GOT3 (cell line): ENCODE data around the gene GDF9.
"Not testable (repeated sequence)": the region's sequence is repeated elsewhere in the genome, so short reads cannot be mapped to it uniquely, and the experiment has no call there.

Experiments used
- DNase-seq: peaks from one replicate; lab custom pipeline; 2025; ENCODE audit warnings: mixed read lengths; lab: John Stamatoyannopoulos, UW

Gene GDF9

DNA sequence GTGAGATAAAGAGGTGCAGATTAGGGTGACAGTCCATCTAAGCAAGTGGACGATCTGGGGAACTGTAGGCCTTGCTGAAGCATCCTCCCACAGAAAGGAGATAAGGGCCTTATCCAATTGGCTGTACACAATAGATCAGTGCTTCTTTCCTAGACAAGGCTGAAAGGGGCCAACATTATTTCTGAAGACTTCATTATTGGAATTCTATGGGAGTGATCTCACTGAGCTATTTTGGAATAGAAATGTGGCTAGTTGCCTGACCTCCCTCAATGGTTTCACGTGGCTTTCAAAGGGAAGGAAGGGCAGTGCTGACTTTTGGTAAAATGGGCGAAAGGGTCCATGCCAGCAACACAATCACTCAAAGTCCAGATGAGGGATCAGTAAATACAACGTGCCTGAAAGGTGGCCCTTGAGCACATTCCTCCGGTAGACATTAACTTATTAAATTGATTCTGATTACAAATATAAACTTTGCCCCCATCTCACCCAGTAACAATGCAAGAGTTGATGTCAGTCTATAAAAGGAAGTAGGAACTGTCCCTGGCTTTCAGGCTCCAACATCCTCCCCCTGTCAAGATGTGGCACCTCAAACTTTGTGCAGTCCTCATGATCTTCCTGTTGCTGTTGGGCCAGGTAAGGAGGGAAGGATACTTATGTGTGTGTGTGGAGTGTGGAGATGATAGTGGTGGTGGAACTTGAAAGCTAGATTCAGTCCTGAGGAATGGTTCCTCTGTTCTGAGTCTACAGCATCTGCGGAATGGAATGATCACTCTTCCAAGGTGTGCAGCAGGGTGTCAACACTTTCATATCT, 7.1 kb upstream of the GDF9 start, which contains the start of gene LEAP2:
LEAP2 (plus strand) TSS at position 550 of the 811 bp plus-strand sequence; CDS start at position 577, 27 bp downstream.
- no peak for DNase-seq

DNA sequence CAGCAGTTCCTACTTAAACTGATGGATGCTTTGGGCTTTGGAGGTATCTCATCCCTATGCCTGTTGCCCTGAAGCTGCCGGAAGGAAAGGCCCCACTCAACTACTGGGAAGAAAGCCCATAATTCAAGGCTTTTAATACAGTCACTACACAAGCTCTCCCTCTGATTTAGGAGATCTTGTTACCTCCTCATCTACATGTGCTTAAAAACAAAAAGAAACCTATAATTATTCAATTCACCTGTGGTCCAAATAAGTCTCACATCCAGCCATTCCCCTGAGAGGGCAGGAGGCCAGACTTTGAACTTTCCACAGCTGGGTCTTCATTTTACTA, 6.5 kb upstream of the GDF9 start:
- DNase-seq, result no peak

DNA sequence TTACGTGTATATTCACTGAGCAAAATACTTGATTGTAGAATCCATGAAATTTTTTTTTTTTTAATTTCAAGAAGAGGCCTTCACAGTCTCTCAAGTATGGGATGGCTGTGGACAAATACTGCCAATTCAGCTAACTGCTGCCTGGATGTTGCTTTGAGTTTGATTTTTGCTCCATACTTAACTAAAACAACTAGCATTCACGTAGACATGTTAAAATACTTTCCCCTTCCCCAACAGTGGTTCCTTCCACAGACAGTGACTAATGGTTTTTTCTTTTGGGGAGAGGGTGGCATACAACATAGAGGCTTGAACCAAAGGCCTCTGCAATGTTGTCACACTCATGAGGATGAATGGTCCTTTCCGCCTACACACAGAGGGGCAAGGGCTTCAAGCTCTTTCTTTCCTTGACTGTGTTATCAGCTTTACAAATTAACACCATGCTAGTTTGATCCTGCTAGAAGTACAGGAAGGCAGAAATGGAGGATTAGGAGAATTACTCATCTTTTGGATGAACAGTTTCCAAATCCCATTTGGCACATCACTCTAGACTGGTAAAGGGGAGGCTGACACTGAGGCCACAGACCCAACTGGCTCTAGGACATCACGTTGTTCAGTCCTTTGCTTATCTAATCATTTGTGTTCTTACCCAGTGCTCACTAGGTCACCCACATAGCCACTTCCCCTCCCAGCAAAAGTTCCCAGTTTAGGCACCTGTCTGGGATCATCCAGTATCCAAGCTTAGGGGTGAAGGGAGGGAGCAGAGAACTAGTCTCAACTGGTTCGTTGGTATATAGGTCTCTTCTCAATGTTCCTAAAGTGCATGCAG, 5.4 kb upstream of the GDF9 start:
- DNase-seq, result no peak

DNA sequence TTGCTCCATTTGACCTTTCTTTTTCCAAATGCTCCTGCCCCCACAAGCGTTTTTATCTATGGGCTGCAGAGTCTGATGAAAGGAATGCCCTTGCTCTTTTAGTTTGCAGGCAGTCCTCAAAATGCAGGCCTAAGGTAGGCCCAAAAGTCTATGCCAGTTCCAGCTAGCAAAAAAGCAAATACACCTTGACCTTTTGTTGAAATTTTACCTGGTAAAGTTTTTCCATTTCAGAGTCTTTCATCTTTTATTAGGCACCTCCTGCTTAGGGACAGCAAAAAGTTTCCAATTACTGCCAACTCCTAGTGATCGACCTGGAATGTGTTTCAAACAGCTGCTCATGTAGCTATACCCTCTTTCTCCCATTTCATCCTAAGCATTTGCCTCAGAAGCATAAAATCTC, 4.5 kb upstream of the GDF9 start:
- DNase-seq, result no peak

DNA sequence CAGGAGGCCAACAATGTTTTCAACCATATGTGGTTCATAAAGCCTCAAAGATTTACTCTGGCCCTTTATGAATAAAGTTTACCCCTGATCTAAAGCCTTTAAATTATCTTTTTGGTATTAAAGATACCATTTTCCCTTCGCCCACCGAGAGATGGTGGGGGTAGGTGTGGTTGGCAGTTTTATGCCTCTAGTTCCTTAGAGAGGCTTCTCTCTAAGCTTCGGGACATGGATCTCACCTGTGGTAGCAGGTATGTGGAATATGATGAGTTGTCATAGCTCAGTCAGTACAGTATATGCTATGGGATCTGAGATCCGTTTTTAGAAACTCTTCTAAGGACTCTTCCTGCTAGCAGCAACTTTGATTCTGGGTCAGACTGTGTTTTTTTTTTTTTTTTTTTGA, 2.5 kb upstream of the GDF9 start:
- no peak for DNase-seq

DNA sequence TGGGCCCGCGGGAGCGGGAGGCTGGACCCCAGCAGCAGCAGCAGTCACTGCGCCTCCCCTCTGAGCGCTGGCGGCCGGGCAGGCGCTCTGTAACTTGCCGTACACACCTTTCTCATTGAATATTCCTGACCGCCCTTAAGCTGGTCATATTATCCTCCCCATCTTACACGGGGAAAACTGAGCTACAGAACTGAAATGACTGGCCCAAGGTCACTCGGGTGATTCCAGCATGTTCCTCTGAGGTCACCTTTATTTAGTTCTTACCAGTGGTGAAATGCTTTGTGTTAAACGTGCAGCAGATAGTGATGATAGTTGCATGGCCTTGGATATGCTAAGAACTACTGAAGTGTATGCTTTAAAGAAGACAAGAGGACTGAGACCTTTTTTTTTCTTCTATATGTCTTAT, 780 bp upstream of the GDF9 start:
- no peak for DNase-seq

DNA sequence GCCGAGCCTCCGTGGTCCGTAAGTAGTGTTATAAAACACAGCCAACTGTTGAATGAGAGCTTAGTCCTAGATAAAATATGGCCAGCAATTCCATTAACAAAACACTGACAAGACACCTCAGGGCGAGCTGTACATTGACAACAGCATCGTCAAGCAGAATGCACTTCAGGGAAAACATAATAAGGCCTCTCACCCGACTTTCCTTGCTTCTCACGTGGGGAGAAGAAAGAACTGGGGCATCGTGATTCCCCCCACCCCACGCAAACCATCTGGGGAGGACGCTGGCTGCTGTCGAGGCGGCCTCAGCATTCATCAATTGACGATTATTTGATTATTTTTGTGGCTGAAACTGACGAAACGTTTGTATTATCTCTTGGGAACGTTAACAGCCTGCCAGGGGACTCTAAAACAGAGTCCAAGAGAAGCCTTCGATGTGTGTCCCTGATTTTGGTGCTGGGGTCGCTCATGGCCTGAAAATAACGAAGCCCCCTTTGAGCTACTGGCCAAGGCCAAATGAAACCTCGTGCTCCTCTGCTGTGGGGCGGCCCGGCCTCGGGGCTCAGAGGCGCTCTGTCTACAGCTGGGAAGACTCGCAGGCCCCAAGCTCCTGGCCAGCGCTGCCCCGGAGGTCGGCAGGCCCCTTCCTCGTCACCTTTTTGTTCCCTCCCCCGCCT, 464 bp downstream of the GDF9 start:
- no peak for DNase-seq

DNA sequence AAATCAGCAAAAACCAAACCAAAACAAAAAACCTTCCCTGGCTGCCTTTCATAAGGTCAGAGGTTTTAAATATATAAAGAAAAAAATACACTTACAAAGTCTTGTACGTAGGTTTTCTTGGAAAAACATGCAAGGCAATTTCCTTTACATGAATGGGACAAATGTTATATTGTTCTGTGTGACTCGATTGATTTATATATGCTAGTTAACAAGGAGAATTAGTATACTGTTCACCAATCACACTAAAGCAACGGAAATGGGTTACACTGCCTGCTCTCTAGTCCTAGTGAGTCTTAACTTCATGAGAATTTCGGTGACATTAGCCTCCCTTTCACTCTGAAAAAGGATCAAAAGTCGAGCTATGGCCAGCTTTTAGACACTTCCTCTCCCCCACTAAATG, 5.5 kb downstream of the GDF9 start:
- no peak for DNase-seq

DNA sequence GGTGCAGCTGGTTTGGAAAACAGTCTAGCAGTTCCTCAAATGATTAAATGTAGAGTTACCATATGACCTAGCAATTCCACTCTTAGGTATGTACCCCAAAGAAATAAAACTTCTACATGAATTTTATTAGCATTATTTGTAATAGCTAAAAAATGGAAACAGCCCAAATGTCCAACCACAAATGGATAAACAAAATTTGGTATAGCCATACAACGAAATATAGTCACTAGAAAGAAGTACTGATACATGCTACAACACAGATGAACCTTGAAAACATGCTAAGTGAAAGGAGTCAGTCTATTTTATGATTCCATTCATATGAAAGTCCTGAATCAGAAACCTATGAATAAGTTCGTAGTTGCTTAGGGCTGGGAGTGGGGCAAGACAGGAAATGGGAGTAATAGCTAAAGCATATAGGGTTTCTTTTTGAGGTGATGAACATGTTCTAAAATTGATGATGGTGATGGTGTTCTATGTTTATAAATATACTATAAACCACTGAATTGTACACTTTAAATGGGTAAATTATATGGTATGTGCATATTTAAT, 6.3 kb downstream of the GDF9 start:
- DNase-seq, result no peak

DNA sequence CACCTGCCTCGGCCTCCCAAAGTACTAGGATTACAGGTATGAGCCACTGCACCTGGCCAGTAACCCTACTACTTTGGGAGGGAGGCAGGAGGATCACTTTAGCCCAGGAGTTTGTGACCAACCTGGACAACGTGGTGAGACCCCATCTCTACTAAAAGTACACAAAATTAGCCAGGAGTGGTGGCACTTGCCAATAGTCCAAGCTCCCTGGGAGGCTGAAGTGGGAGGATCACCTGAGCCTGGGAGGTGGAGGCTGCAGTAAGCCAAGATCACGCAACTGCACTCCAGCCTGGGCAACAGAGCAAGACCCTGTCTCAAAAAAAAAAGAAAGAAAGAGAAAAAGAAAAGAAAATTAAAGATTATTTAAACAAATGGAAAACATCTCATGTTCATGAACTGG, 10.3 kb downstream of the GDF9 start:
- DNase-seq, result no peak

DNA sequence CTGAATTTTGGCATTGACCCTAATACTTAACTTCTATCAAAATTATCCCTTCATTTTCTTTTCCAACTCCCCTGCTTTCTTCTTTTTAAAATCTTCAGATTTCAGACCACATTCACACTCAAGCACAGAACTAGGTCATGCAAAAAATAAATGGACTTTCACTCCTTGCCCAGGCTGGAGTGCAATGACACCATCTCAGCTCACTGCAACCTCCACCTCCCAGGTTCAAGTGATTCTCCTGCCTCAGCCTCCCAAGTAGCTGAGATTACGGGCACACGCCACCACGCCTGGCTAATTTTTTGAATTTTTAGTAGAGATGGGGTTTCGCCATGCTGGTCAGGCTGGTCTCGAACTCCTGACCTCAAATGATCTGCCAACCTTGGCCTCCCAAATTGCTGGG, 11.3 kb downstream of the GDF9 start:
- DNase-seq, result not testable (repeated sequence)

DNA sequence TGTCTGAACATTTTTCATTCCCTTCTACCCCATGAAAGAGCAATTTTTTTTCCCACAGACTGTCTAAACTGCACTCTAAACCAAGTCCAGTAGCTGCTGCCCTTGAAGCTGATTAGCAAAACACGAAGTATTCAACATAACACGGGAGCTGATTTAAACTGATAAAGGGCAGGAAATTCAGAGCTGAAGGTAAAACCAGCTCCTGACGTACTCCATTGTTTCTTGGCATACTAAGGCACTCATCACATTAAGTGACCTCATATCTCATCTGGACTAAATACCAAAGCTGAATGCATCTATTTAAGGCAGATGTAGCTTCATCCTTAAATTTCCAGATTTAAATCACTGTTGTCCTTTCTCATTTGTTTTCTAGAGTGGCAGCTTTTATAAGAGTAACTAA, 12.0 kb downstream of the GDF9 start:
- DNase-seq, result no peak

DNA sequence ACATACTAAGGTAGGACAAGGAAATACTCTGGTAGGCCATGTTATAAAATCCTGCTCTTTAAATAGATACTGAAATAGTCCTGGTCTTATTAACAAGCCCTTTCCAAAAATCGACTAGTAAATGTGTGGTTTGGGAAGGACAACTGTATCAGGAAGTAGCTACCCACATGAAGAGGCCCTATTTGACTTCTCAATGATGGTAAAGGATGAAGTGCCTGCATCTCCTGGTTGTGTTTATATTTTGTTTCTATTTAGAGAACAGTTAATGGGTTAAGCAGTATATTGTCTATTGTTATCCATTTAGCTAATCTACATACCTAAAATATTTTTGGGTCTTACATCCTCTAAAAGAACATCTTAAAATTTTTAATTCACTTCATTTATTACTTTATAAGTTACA, 12.5 kb downstream of the GDF9 start:
- DNase-seq, result no peak

DNA sequence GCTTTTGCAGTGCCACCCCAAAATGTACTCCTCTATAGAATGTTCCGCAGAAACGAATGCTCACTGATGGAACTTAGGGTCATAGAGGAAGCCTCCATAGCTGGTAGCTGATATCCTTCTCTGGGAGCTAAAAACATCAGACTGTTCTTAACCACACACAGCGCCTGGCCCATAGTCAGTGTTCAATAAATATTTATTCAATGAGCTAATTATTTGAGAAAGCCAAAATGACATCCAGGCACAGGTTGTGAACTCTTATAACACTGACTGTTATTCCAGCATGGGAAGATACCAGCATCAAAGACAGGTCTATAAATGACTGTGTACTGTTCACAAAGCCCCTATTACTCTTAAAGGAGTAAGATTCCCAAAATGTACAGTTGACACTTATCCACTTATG, 12.9 kb downstream of the GDF9 start:
- no peak for DNase-seq

DNA sequence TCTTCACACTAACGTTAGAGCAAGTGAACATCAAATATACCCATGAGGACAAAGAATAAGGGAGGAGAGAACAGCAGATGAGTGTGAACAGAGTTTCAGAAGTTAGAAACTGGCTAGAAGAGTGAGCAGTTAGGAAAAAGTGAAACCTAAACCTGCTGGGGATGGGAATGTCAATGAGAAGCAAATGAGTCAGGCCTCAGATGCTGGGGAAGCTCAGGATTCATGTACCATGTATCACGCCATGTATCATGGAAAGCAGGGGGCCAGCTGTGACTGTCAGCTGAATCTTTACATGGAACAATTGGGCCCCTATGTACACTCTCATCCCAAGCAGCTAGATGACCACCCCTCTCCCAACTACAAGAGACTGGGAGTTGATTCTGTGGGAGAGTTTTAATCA, 16.2 kb downstream of the GDF9 start:
- DNase-seq, result no peak

DNA sequence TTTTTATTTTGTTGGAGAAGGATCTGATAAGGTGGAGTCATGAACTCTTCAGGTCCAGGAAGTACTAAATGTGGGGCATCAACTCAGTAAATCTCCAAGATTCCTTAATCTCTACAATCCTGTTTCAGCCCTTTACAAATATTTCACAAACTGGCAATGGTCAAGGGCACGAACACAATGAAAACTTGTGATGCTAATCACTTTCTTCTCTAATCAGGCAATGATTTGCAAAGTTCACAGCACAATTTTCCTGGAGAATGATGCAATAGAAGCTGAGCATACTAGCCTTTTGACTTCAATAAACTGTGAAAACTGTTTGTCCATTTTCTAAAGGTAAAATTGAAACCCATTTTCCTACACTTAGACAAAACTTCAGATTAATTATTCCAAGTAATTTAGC, 16.9 kb downstream of the GDF9 start:
- DNase-seq, result no peak

DNA sequence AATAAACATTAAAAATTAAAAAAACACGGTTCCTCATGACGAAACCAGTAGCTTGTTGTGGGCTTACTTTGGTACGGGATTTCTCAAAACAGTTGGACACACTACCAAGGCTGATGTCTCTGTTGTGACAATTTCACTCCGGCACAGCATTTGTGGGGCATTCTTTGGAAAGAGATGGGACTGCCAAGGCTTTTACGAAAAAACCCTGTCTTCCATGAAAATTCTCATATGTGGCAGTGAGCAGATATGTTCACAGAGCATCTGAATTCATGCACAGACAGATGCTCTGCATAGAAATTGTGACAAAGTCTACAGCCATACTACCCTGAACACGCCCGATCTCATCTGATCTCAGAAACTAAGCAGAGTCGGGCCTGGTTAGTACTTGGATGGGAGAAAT, 18.0 kb downstream of the GDF9 start:
- DNase-seq, result no peak

DNA sequence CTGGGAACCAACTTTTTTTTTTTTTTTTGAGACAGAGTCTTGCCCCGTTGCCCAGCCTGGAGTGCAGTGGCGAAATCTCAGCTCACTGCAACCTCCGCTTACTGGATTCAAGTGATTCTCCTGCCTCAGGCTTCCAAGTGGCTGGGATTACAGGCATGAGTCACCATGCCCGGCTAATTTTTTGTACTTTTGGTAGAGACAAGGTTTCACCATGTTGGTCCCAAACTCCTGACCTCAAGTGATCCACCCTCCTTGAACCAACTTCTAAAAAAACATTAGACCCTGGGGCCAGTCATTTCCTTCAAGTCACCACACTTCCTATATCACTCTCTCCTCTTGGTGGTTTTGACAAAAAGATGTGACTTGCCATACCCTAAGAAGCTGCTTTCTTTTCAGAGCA, 25.0 kb downstream of the GDF9 start:
- DNase-seq, result no peak

DNA sequence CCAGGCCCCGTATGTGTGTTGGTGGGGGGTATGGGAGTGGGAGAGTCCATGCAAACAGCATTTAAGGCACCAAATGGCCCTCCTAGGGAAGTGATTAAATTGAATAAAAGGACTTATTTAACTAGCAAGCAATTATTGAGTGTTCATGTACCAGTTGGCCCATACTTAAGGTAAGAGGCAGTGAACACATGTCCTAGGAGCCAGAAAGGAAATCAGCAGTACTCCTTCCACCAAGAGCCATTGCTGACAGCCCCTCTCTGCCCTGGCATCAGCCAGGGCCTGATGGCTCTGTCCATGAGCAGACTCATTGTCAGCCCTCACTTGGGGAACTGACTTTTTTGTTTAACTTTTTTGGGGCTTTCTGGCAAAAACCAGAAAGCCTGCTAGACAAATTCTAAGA, 25.4 kb downstream of the GDF9 start:
- DNase-seq, result no peak

DNA sequence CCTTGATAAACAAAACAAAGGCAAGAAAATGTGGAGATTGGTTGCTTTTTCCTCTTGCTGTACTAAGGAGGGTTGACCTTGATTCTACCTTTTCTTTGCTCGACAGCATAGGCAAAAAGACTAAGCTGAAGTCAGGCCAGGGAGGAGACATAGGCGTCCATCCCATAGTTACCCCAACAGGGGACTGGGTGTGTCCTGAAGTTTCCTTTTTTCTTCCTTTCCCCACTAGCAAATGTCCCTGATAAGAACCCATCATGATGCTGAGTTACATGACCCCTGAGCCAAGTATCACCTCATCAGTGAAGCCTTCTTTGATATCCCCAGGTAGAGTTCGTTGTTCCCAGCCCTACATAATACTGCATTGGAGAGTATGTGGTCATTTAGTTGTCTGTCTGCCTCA, 26.0 kb downstream of the GDF9 start:
- no peak for DNase-seq

DNA sequence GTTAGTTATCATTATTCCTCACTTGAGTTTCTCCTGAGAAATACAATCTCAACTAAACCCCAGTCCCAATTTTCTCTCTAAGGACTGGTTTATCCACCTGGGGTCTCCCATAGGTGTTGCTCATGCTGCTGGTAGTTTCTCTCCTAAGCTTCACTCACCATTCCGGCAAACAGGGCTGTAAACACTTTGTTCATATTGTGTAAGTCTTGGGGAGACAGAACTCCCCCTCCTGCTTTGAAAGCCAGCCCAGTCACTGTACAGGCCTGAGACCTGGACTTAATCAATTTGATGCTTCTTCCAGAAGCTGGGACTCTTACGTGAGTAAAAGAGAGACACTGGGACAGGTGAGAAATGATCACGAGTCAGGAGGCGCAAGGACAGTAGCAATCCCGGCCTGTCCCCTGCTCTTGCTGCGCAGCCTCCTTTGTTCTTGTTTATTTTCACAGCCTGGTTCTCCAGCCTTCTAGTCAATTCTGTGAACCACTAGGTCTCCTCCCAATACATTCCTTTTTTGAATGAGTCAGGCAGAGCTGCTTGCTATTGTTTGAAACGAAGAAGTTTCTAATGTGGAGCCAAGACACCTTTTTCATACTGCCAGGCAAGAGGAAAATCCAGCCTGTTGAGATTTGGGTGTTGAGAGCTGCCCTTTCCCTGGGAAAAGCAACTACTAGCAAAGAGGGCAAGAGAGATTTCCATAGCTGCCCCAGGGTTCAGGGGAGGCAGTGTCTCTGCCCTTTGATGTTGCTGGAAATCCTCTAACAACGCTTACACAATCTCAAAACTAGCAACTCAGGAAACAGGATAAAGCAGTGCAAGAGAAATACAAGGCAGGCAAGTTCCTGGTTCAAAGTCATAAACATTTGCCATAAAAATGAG, 26.6 kb downstream of the GDF9 start:
- DNase-seq, result no peak
